Common myeloid progenitor, CD34-positive (primary cell): ENCODE data around the gene MSMO1.

ENCODE experiments used
- CTCF ChIA-PET: fragments of 350-600 bp; sonication (Branson Sonifier 250); formaldehyde crosslinking; loops from one replicate; lab custom pipeline; 2021; ENCODE audit warnings: antibody characterized with exemption; lab: Charles Lee
- POLR2A ChIA-PET: fragments of 350-600 bp; sonication (Branson Sonifier 250); formaldehyde crosslinking; loops from one replicate; lab custom pipeline; 2021; ENCODE audit warnings: antibody characterized with exemption; lab: Charles Lee
- DNase-seq, 3 donors: peaks; one replicate each; pipeline versions ENCODE4 v3.0.0 to v3.0.0-alpha.2; 2013
- H3K27ac ChIP-seq, 2 experiments: 1 replicate in 1 of 2; 2 replicates in 1 of 2; pipeline ENCODE4 v1.7.0; 2013; ENCODE audit warnings: inconsistent platforms in 2 of 2, low read length in 2 of 2, mild to moderate bottlenecking in 2 of 2, low read depth in 1 of 2, moderate library complexity in 1 of 2; ENCODE audit not compliant: severe bottlenecking in 2 of 2, insufficient read depth in 1 of 2, poor library complexity in 1 of 2
- H3K27me3 ChIP-seq, 5 experiments: replicated peaks in 2 of 5; 1 replicate in 3 of 5; 2 replicates in 2 of 5; pipeline versions ENCODE4 v1.6.1 to v1.7.0; 2013; ENCODE audit warnings: low read length in 4 of 5, mild to moderate bottlenecking in 2 of 5, moderate library complexity in 2 of 5, inconsistent platforms in 1 of 5; ENCODE audit not compliant: insufficient read depth in 5 of 5, control insufficient read depth in 4 of 5
- H3K36me3 ChIP-seq, 4 experiments: 1 replicate in 2 of 4; 2 replicates in 2 of 4; pipeline versions ENCODE4 v1.6.1 to v1.7.0; 2013; ENCODE audit warnings: low read length in 3 of 4, control low read depth in 1 of 4, mild to moderate bottlenecking in 1 of 4; ENCODE audit not compliant: control insufficient read depth in 4 of 4, insufficient read depth in 4 of 4
- H3K4me1 ChIP-seq, 4 experiments: 1 replicate in 3 of 4; 2 replicates in 1 of 4; pipeline versions ENCODE4 v1.6.1 to v1.7.1; 2013; ENCODE audit warnings: low read length in 3 of 4, mild to moderate bottlenecking in 3 of 4, control low read depth in 1 of 4, inconsistent platforms in 1 of 4, moderate library complexity in 1 of 4; ENCODE audit not compliant: control insufficient read depth in 4 of 4, insufficient read depth in 4 of 4; ENCODE audit errors: control extremely low read depth in 1 of 4
- H3K4me3 ChIP-seq, 7 experiments: 1 replicate in 4 of 7; 2 replicates in 3 of 7; pipeline versions ENCODE4 v1.5.1 to v1.7.0; 2013; ENCODE audit warnings: mild to moderate bottlenecking in 7 of 7, low read length in 6 of 7, moderate library complexity in 6 of 7, inconsistent platforms in 2 of 7, low read depth in 2 of 7, control low read depth in 1 of 7; ENCODE audit not compliant: insufficient read depth in 4 of 7, control insufficient read depth in 1 of 7; ENCODE audit errors: extremely low read depth in 1 of 7
- H3K9me3 ChIP-seq, 5 experiments: 1 replicate in 4 of 5; 2 replicates in 1 of 5; pipeline versions ENCODE4 v1.6.1 to v1.7.1; 2013; ENCODE audit warnings: low read length in 4 of 5, mild to moderate bottlenecking in 2 of 5, inconsistent platforms in 1 of 5, low read depth in 1 of 5, moderate library complexity in 1 of 5; ENCODE audit not compliant: control insufficient read depth in 4 of 5, insufficient read depth in 2 of 5; ENCODE audit errors: control extremely low read depth in 1 of 5
- WGBS: methylation state at CpG from one replicate; pipeline ENCODE4 v1.1.5; 2013; ENCODE audit not compliant: insufficient coverage; 5-methylcytosine and 5-hydroxymethylcytosine counted together

The MSMO1 gene

DNA sequence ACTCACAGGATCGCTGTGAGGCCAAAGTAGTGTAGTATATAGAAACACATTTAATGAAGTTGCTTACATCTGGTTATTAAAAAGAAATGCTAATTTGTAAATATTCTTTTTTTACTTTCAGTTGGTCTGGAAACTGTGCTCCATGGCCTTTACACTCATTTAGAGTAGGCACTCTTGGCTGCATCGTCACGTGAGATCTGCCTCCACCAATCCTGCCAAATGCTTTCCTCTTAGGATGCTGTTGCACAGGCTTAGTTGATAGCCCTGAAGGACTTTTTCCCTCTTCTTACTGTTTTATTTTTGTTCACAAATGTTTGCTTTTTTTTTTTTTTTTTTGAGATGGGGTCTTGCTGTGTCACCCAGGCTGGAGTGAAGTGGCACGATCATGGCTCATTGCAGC is 57.7 kb downstream of the MSMO1 start:
- POLR2A ChIA-PET = no interaction called here
- CTCF ChIA-PET = interaction anchor here (1.1 to 2.0 kb wide), 4 partner anchors 20 to 254 kb away, joined by 3 to 7 read pairs (median 4); no protein-coding TSS in a partner anchor
- 95% methylated on average over 3 of the region's 4 CpGs for WGBS
- H3K4me1 ChIP-seq = no peaks in the 10 kb centered on the region
- DNase-seq = no peak
- peaks cover 0 to 9% (median 3%) of the 10 kb centered on the region in 5 experiments for H3K27me3 ChIP-seq
- no peak overlapping the region for H3K4me3 ChIP-seq
- no peaks in the 10 kb centered on the region for H3K36me3 ChIP-seq
- H3K9me3 ChIP-seq = no peaks in the 10 kb centered on the region
- no peak overlapping the region for H3K27ac ChIP-seq

- no peak overlapping the region for H3K27ac ChIP-seq
- H3K4me3 ChIP-seq = no peak overlapping the region
- no peak for DNase-seq
- no peaks in the 10 kb centered on the region for H3K9me3 ChIP-seq
- no peaks in the 10 kb centered on the region for H3K36me3 ChIP-seq
- peaks cover 0 to 5% (median 0%) of the 10 kb centered on the region in 5 experiments for H3K27me3 ChIP-seq
- CTCF ChIA-PET = interaction anchor here (0.9 kb wide), 1 partner anchor 9 kb away, joined by 3 read pairs; no protein-coding TSS in a partner anchor
- WGBS = 100% methylated on average over 1 of the region's 1 CpG
- no peaks in the 10 kb centered on the region for H3K4me1 ChIP-seq
- POLR2A ChIA-PET = no interaction called here
Measured at GRCh38 chr4:165386328-165386727, 58.9 kb downstream of the MSMO1 start.

DNA sequence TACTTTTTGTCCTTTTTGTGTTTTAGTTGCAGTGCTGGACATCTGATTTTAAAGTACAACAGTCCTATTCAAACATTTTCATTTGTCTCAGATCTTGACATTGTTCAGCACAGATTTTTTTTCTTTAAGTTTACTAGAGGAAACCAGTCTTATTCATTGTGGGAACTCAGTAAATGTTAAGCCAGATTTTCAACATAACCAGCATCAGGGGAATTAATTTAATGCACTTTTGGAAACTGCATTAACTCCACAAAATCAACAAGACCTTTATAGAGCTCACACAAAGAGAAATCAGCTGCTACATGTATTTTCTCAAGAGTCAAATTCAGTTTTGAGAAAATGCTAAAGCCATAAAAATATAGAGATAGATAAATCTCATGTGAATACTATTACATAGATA is 61.3 kb downstream of the MSMO1 start:
- DNase-seq = no peak
- Histone ChIP-seq H3K9me3 (no peaks in the 10 kb centered on the region), H3K36me3 (no peaks in the 10 kb centered on the region), H3K4me1 (no peaks in the 10 kb centered on the region), H3K27me3 (no peaks in the 10 kb centered on the region), H3K27ac (no peak overlapping the region), H3K4me3 (no peak overlapping the region)
- POLR2A ChIA-PET = no interaction called here
- CTCF ChIA-PET = no interaction called here
